Activated CD8-positive, alpha-beta T cell treated with anti-CD3 and anti-CD28 coated beads, Interleukin-2, amount 10 ng/mL, durations not matched to agents 7 days and 5 days (primary cell): Measurements from ENCODE around the gene CDKL4. TPM values are rescaled to one million over a fixed set of nuclear protein-coding genes. Genes with fewer than 3 reads are reported as not detected.
"Not testable (repeated sequence)": the region's sequence is repeated elsewhere in the genome, so short reads cannot be mapped to it uniquely, and the experiment has no call there.

Experiments used
- ATAC-seq: fragments of 150-1000 bp; cut with Tn5 transposase; one replicate; pipeline ENCODE4 v1.10.0; 2021; ENCODE audit warnings: moderate library complexity
- CTCF ChIA-PET: fragments of 350-600 bp; sonication (Branson Sonifier 250); formaldehyde crosslinking; loops from one replicate; lab custom pipeline; 2021; ENCODE audit warnings: antibody characterized with exemption; lab: Charles Lee
- POLR2A ChIA-PET: fragments of 350-600 bp; sonication (Branson Sonifier 250); formaldehyde crosslinking; loops from one replicate; lab custom pipeline; 2021; ENCODE audit warnings: antibody characterized with exemption; lab: Charles Lee
- DNase-seq: peaks from one replicate; pipeline ENCODE4 v3.0.0-alpha.2; 2020
- H3K27ac Mint-ChIP-seq: one replicate; pipeline ENCODE4 v1.8.0; 2021; ENCODE audit warnings: mild to moderate bottlenecking, mixed read lengths
- H3K27me3 Mint-ChIP-seq: one replicate; pipeline ENCODE4 v1.8.0; 2021; ENCODE audit warnings: low read depth, mixed read lengths
- H3K36me3 Mint-ChIP-seq: one replicate; pipeline ENCODE4 v1.8.0; 2021; ENCODE audit warnings: low read depth, mixed read lengths
- H3K4me1 Mint-ChIP-seq: one replicate; pipeline ENCODE4 v1.8.0; 2021; ENCODE audit warnings: low read depth, mixed read lengths
- H3K4me3 Mint-ChIP-seq: one replicate; pipeline ENCODE4 v1.8.0; 2021; ENCODE audit warnings: mild to moderate bottlenecking, mixed read lengths
- H3K9me3 Mint-ChIP-seq: one replicate; pipeline ENCODE4 v1.8.0; 2022; ENCODE audit warnings: mixed read lengths; ENCODE audit not compliant: insufficient read depth
- total RNA-seq, 2 experiments: library from RNA; stranded (reverse); gene quantifications; one replicate each; pipeline ENCODE4 v1.2.3, GENCODE V29; 2021

The CDKL4 gene
- total RNA-seq, 2 experiments from 2014 or later: 1.1 TPM

GRCh38 chr2:39256040-39256439 is 12.3 kb upstream of the CDKL4 start:
- POLR2A ChIA-PET: no interaction called here
- H3K36me3 Mint-ChIP-seq: peaks cover 14% of the 10 kb centered on the region
- no peaks in the 10 kb centered on the region for H3K27me3 Mint-ChIP-seq
- H3K27ac Mint-ChIP-seq: no peak overlapping the region
- DNase-seq (no peak), ATAC-seq (no peak)
- H3K4me3 Mint-ChIP-seq: no peak overlapping the region
- no peaks in the 10 kb centered on the region for H3K4me1 Mint-ChIP-seq
- CTCF ChIA-PET: no interaction called here
- H3K9me3 Mint-ChIP-seq: no peaks in the 10 kb centered on the region

DNA sequence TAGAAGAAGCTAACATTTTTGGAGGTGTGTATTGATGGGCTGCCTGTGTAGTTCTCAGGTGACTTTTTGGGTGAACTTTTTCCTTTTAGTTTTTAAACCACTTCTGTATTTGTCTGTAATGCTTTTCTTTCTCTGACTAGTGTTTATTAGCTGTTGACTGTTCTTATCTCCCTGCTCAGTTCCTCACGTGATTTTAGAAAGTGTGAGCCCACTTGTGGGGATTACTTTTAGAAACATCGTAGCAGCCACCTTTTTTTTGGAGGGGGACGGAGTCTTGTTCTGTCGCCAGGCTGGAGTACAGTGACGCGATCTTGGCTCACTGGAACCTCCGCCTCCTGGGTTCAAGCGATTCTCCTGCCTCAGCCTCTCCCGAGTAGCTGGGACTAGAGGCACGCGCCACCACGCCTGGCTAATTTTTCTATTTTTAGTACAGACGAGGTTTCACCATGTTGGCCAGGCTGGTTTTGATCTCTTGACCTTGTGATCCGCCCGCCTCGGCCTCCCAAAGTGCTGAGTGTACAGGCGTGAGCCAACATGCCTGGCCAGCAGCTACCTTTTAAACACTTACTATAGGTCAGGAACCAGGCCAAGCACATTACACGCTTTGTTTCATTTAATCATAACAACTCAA is 9.2 kb upstream of the CDKL4 start:
- no peak for DNase-seq
- H3K4me3 Mint-ChIP-seq: no peak overlapping the region
- no peaks in the 10 kb centered on the region for H3K27me3 Mint-ChIP-seq
- no peak for ATAC-seq
- ChIA-PET CTCF (interaction anchor here (1.1 to 1.3 kb wide), 4 partner anchors 25 to 414 kb away, joined by 3 to 5 read pairs (median 3); no protein-coding TSS in a partner anchor), POLR2A (no interaction called here)
- H3K9me3 Mint-ChIP-seq: no peaks in the 10 kb centered on the region
- H3K36me3 Mint-ChIP-seq: peaks cover 20% of the 10 kb centered on the region
- no peak overlapping the region for H3K27ac Mint-ChIP-seq
- no peaks in the 10 kb centered on the region for H3K4me1 Mint-ChIP-seq

GRCh38 chr2:39247512-39248043 is 3.8 kb upstream of the CDKL4 start:
- CTCF ChIA-PET: interaction anchor here (0.7 to 2.2 kb wide), 3 partner anchors 14 to 482 kb away, joined by 3 to 8 read pairs (median 5); no protein-coding TSS in a partner anchor
- H3K9me3 Mint-ChIP-seq: no peaks in the 10 kb centered on the region
- peaks cover 16% of the 10 kb centered on the region for H3K36me3 Mint-ChIP-seq
- no peak overlapping the region for H3K27ac Mint-ChIP-seq
- no peaks in the 10 kb centered on the region for H3K27me3 Mint-ChIP-seq
- ATAC-seq (no peak), DNase-seq (no peak)
- POLR2A ChIA-PET: no interaction called here
- no peak overlapping the region for H3K4me3 Mint-ChIP-seq
- peaks cover 22% of the 10 kb centered on the region for H3K4me1 Mint-ChIP-seq

- Mint-ChIP-seq H3K9me3 (no peaks in the 10 kb centered on the region), H3K36me3 (peaks cover 14% of the 10 kb centered on the region), H3K4me1 (peaks cover 22% of the 10 kb centered on the region), H3K27me3 (no peaks in the 10 kb centered on the region), H3K27ac (no peak overlapping the region), H3K4me3 (no peak overlapping the region)
- DNase-seq (no peak), ATAC-seq (no peak)
- ChIA-PET POLR2A (no interaction called here), CTCF (interaction anchor here (2.2 to 2.8 kb wide), 2 partner anchors 299 to 484 kb away, joined by 8 to 16 read pairs; no protein-coding TSS in a partner anchor)
These were observed 2.7 kb upstream of the CDKL4 start for GRCh38 chr2:39246382-39246980.

DNA sequence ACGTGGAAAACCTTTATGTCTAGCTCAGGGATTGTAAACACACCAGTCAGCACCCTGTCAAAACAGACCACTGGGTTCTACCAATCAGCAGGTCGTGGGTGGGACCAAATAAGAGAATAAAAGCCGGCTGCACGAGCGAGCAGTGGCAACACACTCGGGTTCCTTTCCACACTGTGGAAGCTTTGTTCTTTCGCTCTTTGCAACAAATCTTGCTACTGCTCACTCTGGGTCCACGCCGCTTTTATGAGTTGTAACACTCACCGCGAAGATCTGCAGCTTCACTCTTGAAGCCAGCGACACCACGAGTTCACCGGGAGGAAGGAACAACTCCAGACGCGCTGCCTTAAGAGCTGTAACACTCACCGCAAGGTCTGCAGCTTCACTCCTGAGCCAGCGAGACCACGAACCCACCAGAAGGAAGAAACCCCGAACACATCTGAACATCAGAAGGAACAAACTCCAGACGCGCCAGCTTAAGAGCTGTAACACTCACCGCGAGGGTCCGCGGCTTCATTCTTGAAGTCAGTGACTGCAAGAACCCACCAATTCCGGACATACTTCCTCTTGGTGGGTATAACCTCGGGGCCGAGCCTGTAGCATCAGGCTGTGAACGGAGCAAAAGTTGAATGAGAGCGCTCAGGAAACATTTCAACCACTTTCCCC is 1.3 kb upstream of the CDKL4 start:
- Mint-ChIP-seq H3K27ac (peak overlapping the region; percentile 81), H3K4me1 (peaks cover 22% of the 10 kb centered on the region), H3K4me3 (peak overlapping the region; percentile 76)
- not testable (repeated sequence) for H3K9me3 Mint-ChIP-seq, H3K36me3 Mint-ChIP-seq, H3K27me3 Mint-ChIP-seq
- POLR2A ChIA-PET: interaction anchor here (0.6 to 1.5 kb wide), 3 partner anchors 125 to 298 kb away, joined by 3 to 6 read pairs (median 4); partner anchors contain the start of gene SOS1
- DNase-seq (peak; percentile 66), ATAC-seq (peak; percentile 69)
- CTCF ChIA-PET: interaction anchor here (0.8 to 2.8 kb wide), 9 partner anchors 16 to 297 kb away, joined by 3 to 16 read pairs (median 4); no protein-coding TSS in a partner anchor

- Mint-ChIP-seq H3K27ac (peak overlapping the region; percentile 81), H3K4me3 (peak overlapping the region; percentile 76), H3K4me1 (peaks cover 22% of the 10 kb centered on the region)
- POLR2A ChIA-PET: interaction anchor here (0.6 to 1.5 kb wide), 3 partner anchors 124 to 297 kb away, joined by 3 to 6 read pairs (median 4); partner anchors contain the start of gene SOS1
- CTCF ChIA-PET: interaction anchor here (0.8 to 2.8 kb wide), 7 partner anchors 15 to 297 kb away, joined by 3 to 16 read pairs (median 4); no protein-coding TSS in a partner anchor
- H3K27me3 Mint-ChIP-seq, H3K36me3 Mint-ChIP-seq, ATAC-seq, DNase-seq, H3K9me3 Mint-ChIP-seq: not testable (repeated sequence)
These were observed 582 bp upstream of the CDKL4 start for GRCh38 chr2:39244241-39244862.

DNA sequence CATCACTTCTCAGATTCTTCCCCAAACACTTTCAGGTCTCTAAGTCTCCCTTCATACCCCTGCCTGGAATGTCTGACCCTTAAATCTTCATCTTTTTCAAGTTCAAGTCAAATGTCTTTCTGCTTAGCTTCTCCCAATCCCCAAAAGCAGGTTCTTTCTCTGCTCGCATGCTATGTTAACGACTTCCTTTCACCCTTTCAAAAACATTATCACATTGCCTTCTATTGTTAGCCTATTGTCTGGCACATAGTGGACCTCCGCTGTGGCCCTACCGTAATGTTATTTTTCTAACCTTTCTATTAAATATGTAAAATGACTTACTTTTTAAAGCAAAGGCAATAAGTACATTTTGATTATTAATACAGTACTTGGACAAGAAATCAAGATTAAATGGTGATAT is 2.2 kb downstream of the CDKL4 start:
- Mint-ChIP-seq H3K27me3 (no peaks in the 10 kb centered on the region), H3K9me3 (peaks cover 6% of the 10 kb centered on the region), H3K27ac (no peak overlapping the region), H3K36me3 (peaks cover 7% of the 10 kb centered on the region), H3K4me1 (peaks cover 22% of the 10 kb centered on the region), H3K4me3 (no peak overlapping the region)
- ChIA-PET POLR2A (no interaction called here), CTCF (interaction anchor here (0.6 to 2.6 kb wide), 3 partner anchors 10 to 294 kb away, joined by 3 to 12 read pairs (median 4); no protein-coding TSS in a partner anchor)
- no peak for DNase-seq
- ATAC-seq: no peak

GRCh38 chr2:39240758-39241157 is 3.0 kb downstream of the CDKL4 start:
- POLR2A ChIA-PET: interaction anchor here (0.7 kb wide), 1 partner anchor 231 kb away, joined by 4 read pairs; no protein-coding TSS in a partner anchor
- Mint-ChIP-seq H3K36me3 (peaks cover 7% of the 10 kb centered on the region), H3K4me3 (no peak overlapping the region), H3K27me3 (no peaks in the 10 kb centered on the region), H3K9me3 (peaks cover 6% of the 10 kb centered on the region), H3K27ac (no peak overlapping the region), H3K4me1 (peaks cover 18% of the 10 kb centered on the region)
- DNase-seq (no peak), ATAC-seq (no peak)
- CTCF ChIA-PET: interaction anchor here (2.6 kb wide), 1 partner anchor 11 kb away, joined by 12 read pairs; no protein-coding TSS in a partner anchor

- POLR2A ChIA-PET: no interaction called here
- peaks cover 3% of the 10 kb centered on the region for H3K4me1 Mint-ChIP-seq
- no peak for ATAC-seq
These were observed 9.0 kb downstream of the CDKL4 start for GRCh38 chr2:39234754-39235153.

GRCh38 chr2:39232141-39232540 is 11.6 kb downstream of the CDKL4 start:
- ChIA-PET CTCF (interaction anchor here (1.0 to 2.5 kb wide), 7 partner anchors 9 to 285 kb away, joined by 3 to 9 read pairs (median 3); no protein-coding TSS in a partner anchor), POLR2A (no interaction called here)
- H3K4me3 Mint-ChIP-seq: no peak overlapping the region
- no peak for ATAC-seq
- H3K27me3 Mint-ChIP-seq: peaks cover 3% of the 10 kb centered on the region
- H3K36me3 Mint-ChIP-seq: peaks cover 5% of the 10 kb centered on the region
- H3K4me1 Mint-ChIP-seq: peaks cover 27% of the 10 kb centered on the region
- no peak for DNase-seq
- peaks cover 4% of the 10 kb centered on the region for H3K9me3 Mint-ChIP-seq
- no peak overlapping the region for H3K27ac Mint-ChIP-seq

More at GRCh38 chr2:39234754-39235153, 9.0 kb downstream of the CDKL4 start:
- CTCF ChIA-PET: interaction anchor here (2.4 kb wide), 1 partner anchor 287 kb away, joined by 12 read pairs; no protein-coding TSS in a partner anchor
- Mint-ChIP-seq H3K9me3 (peaks cover 6% of the 10 kb centered on the region), H3K27me3 (peaks cover 3% of the 10 kb centered on the region), H3K36me3 (peaks cover 5% of the 10 kb centered on the region), H3K27ac (no peak overlapping the region), H3K4me3 (no peak overlapping the region)
- DNase-seq: no peak
